Measurements from ENCODE around the gene SEMA4B. TPM values are rescaled to one million over a fixed set of nuclear protein-coding genes. Genes with fewer than 3 reads are reported as not detected.
"Not testable (repeated sequence)": the region's sequence is repeated elsewhere in the genome, so short reads cannot be mapped to it uniquely, and the experiment has no call there.

Gene SEMA4B
- total RNA-seq, 2 donors from 2014 or later, result 96.1 to 99.6 TPM

GRCh38 chr15:90257776-90258175 is 56.6 kb downstream of the SEMA4B start:
- no peaks in the 10 kb centered on the region for H3K36me3 ChIP-seq
- H3K4me1 ChIP-seq (replicated peaks), result no peaks in the 10 kb centered on the region
- H3K9me3 ChIP-seq, result no peaks in the 10 kb centered on the region
- no peaks in the 10 kb centered on the region for H3K27me3 ChIP-seq (replicated peaks; ENCODE audit: insufficient read depth)
- TF ChIP-seq POLR2AphosphoS5 (IDR thresholded peaks at IDR 0.05) (no peak), POLR2A (IDR thresholded peaks at IDR 0.05) (no peak)
- TF ChIP-seq, protein P1, sequence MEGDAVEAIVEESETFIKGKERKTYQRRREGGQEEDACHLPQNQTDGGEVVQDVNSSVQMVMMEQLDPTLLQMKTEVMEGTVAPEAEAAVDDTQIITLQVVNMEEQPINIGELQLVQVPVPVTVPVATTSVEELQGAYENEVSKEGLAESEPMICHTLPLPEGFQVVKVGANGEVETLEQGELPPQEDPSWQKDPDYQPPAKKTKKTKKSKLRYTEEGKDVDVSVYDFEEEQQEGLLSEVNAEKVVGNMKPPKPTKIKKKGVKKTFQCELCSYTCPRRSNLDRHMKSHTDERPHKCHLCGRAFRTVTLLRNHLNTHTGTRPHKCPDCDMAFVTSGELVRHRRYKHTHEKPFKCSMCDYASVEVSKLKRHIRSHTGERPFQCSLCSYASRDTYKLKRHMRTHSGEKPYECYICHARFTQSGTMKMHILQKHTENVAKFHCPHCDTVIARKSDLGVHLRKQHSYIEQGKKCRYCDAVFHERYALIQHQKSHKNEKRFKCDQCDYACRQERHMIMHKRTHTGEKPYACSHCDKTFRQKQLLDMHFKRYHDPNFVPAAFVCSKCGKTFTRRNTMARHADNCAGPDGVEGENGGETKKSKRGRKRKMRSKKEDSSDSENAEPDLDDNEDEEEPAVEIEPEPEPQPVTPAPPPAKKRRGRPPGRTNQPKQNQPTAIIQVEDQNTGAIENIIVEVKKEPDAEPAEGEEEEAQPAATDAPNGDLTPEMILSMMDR (IDR thresholded peaks at IDR 0.05), result no peak
- intact Hi-C loops (cut with DNase I), result no loop called here
- 78% methylated on average over 7 of the region's 7 CpGs for whole genome bisulfite sequencing
- H3K27ac ChIP-seq, result no peak overlapping the region
- no peak for DNase-seq (ENCODE audit: low spot score)
- no peak overlapping the region for H3K4me3 ChIP-seq

GRCh38 chr15:90259524-90259923 is 58.4 kb downstream of the SEMA4B start:
- WGBS, result 82% methylated on average over 5 of the region's 5 CpGs
- TF ChIP-seq POLR2AphosphoS5 (IDR thresholded peaks at IDR 0.05) (no peak), POLR2A (IDR thresholded peaks at IDR 0.05) (no peak)
- TF ChIP-seq, protein P1 (IDR thresholded peaks at IDR 0.05), result no peak
- intact Hi-C loops (cut with DNase I), result no loop called here
- no peak for DNase-seq (ENCODE audit: low spot score)
- Histone ChIP-seq H3K4me3 (no peak overlapping the region), H3K36me3 (no peaks in the 10 kb centered on the region), H3K27ac (no peak overlapping the region), H3K9me3 (no peaks in the 10 kb centered on the region), H3K27me3 (replicated peaks; ENCODE audit: insufficient read depth) (no peaks in the 10 kb centered on the region), H3K4me1 (replicated peaks) (no peaks in the 10 kb centered on the region)

GRCh38 chr15:90260731-90261130 is 59.6 kb downstream of the SEMA4B start:
- DNase-seq (ENCODE audit: low spot score); H3K36me3 ChIP-seq; H3K27me3 ChIP-seq (replicated peaks; ENCODE audit: insufficient read depth); H3K27ac ChIP-seq; intact Hi-C loops (cut with DNase I); H3K9me3 ChIP-seq; H3K4me3 ChIP-seq; H3K4me1 ChIP-seq (replicated peaks): not testable (repeated sequence)
- WGBS, result 87% methylated on average over 6 of the region's 6 CpGs

DNA sequence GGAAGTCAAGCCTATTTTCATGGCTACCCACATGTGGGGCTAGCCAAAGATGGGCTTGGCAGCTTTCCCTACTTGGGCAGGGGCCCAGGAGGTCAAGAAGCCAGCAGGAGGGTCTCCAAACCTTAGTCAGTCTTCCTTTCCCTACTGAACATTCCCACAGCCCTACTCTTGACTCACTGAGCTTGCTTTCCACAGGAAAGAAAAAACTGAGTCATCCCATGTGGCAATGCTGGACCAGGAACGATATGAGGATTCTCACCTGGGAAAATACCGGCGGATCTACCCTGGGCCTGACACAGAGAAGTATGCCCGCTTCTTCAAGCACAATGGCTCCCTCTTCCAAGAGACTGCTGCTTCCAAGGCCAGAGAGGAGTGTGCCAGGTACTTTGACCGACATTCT is 60.7 kb downstream of the SEMA4B start:
- H3K9me3 ChIP-seq, result no peaks in the 10 kb centered on the region
- H3K4me1 ChIP-seq (replicated peaks), result no peaks in the 10 kb centered on the region
- no peak overlapping the region for H3K27ac ChIP-seq
- no peaks in the 10 kb centered on the region for H3K36me3 ChIP-seq
- 90% methylated on average over 5 of the region's 5 CpGs for WGBS
- intact Hi-C loops (cut with DNase I), result no loop called here
- no peak for DNase-seq (ENCODE audit: low spot score)
- no peak for TF ChIP-seq POLR2AphosphoS5 (IDR thresholded peaks at IDR 0.05)
- TF ChIP-seq, protein P1 (IDR thresholded peaks at IDR 0.05), result no peak
- TF ChIP-seq POLR2A (IDR thresholded peaks at IDR 0.05), result no peak
- no peaks in the 10 kb centered on the region for H3K27me3 ChIP-seq (replicated peaks; ENCODE audit: insufficient read depth)
- no peak overlapping the region for H3K4me3 ChIP-seq

DNA sequence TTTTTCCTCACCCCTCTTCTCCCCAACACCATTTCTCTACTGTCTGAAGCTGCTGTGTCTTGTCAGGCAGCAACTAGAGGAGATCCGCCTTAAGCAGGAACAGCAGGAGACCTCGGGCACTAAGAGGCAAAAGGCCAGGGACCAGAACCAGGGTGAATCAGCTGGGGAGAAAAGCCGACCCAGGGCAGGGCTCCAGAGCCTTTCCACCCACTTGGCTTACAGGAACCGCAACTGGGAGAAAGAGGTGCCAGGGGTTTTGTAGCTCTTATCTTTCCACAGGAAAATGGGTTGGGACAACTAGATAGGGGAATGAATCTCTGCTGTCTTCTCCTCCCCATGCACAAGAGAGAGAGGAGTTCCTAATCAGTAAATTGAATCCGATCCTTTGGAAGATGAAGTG is 61.3 kb downstream of the SEMA4B start:
- Histone ChIP-seq H3K27me3 (replicated peaks; ENCODE audit: insufficient read depth) (no peaks in the 10 kb centered on the region), H3K27ac (no peak overlapping the region), H3K9me3 (no peaks in the 10 kb centered on the region), H3K36me3 (no peaks in the 10 kb centered on the region), H3K4me3 (no peak overlapping the region), H3K4me1 (replicated peaks) (peaks cover 5% of the 10 kb centered on the region)
- TF ChIP-seq POLR2A (IDR thresholded peaks at IDR 0.05) (no peak), POLR2AphosphoS5 (IDR thresholded peaks at IDR 0.05) (no peak)
- TF ChIP-seq, protein P1 (IDR thresholded peaks at IDR 0.05), result no peak
- intact Hi-C loops (cut with DNase I), result no loop called here
- DNase-seq (ENCODE audit: low spot score), result no peak
- 80% methylated on average over 5 of the region's 5 CpGs for WGBS
